ENCODE data around the gene ESPL1. TPM values are rescaled to one million over a fixed set of nuclear protein-coding genes. Genes with fewer than 3 reads are reported as not detected.

Gene ESPL1
- total and polyA plus RNA-seq, 7 donors, result under 0.01 to 7.6 (median 1.9) TPM

GRCh38 chr12:53226815-53227214 is 41.3 kb upstream of the ESPL1 start:
- Histone ChIP-seq H3K4me1 (peaks cover 0 to 69% (median 59%) of the 10 kb centered on the region in 4 donors), H3K27me3 (no peaks in the 10 kb centered on the region), H3K4me3 (no peak overlapping the region), H3K36me3 (peaks cover 0 to 8% (median 3%) of the 10 kb centered on the region in 4 donors), H3K27ac (no peak overlapping the region), H3K9me3 (no peaks in the 10 kb centered on the region)
- intact Hi-C loops (cut with DNase I), result no loop called here
- DNase-seq, result no peak
- 91% methylated on average over 4 of the region's 4 CpGs for WGBS, 2 donors
- TF ChIP-seq POLR2A (IDR thresholded peaks at IDR 0.05) (no peak), POLR2AphosphoS5 (IDR thresholded peaks at IDR 0.05) (no peak), EP300 (IDR thresholded peaks at IDR 0.05) (no peak)
- TF ChIP-seq, protein P1, sequence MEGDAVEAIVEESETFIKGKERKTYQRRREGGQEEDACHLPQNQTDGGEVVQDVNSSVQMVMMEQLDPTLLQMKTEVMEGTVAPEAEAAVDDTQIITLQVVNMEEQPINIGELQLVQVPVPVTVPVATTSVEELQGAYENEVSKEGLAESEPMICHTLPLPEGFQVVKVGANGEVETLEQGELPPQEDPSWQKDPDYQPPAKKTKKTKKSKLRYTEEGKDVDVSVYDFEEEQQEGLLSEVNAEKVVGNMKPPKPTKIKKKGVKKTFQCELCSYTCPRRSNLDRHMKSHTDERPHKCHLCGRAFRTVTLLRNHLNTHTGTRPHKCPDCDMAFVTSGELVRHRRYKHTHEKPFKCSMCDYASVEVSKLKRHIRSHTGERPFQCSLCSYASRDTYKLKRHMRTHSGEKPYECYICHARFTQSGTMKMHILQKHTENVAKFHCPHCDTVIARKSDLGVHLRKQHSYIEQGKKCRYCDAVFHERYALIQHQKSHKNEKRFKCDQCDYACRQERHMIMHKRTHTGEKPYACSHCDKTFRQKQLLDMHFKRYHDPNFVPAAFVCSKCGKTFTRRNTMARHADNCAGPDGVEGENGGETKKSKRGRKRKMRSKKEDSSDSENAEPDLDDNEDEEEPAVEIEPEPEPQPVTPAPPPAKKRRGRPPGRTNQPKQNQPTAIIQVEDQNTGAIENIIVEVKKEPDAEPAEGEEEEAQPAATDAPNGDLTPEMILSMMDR (IDR thresholded peaks at IDR 0.05), result no peak

- Histone ChIP-seq H3K4me1 (peaks cover 0 to 65% (median 55%) of the 10 kb centered on the region in 4 donors), H3K9me3 (no peaks in the 10 kb centered on the region), H3K36me3 (peaks cover 0 to 8% (median 3%) of the 10 kb centered on the region in 4 donors), H3K27me3 (no peaks in the 10 kb centered on the region), H3K27ac (peak overlapping the region in 1 of 4 donors; percentile 2), H3K4me3 (no peak overlapping the region)
- no peak for DNase-seq
- intact Hi-C loops (cut with DNase I), result no loop called here
- 96 to 98% methylated on average over 11 of the region's 11 CpGs for WGBS, 2 donors
- no peak for TF ChIP-seq POLR2A (IDR thresholded peaks at IDR 0.05)
Observed at GRCh38 chr12:53227341-53227740, 40.8 kb upstream of the ESPL1 start.

GRCh38 chr12:53227836-53228235 is 40.3 kb upstream of the ESPL1 start:
- Histone ChIP-seq H3K4me3 (no peak overlapping the region), H3K4me1 (peaks cover 0 to 65% (median 55%) of the 10 kb centered on the region in 4 donors), H3K9me3 (no peaks in the 10 kb centered on the region), H3K27me3 (no peaks in the 10 kb centered on the region), H3K36me3 (peaks cover 0 to 8% (median 3%) of the 10 kb centered on the region in 4 donors), H3K27ac (peak overlapping the region in 1 of 4 donors; percentile 2)
- WGBS, 2 donors, result 89 to 100% methylated on average over 1 of the region's 1 CpG
- TF ChIP-seq EP300 (IDR thresholded peaks at IDR 0.05) (no peak), POLR2A (IDR thresholded peaks at IDR 0.05) (no peak), POLR2AphosphoS5 (IDR thresholded peaks at IDR 0.05) (no peak)
- TF ChIP-seq, protein P1 (IDR thresholded peaks at IDR 0.05), result no peak
- intact Hi-C loops (cut with DNase I), result no loop called here
- DNase-seq, result no peak

DNA sequence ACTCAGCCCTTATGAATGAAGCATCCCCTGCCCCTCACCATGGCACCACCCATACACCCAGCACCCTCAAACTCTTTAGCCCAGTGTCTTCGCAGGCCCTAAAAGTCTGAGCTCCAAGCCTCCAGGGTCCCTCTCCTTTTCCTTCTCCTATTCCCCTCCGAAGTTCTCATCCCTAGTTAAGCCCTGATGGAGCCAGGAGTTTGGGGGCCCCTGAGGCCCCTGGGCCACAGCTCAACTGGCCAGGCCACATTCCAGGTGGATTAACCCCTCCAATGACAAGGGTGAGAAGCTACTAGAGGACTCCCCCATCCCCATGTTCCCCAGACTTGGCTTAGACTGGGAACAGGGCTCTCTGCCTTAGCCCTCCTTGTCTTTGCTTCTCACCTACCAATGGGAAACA is 38.6 kb upstream of the ESPL1 start:
- H3K27me3 ChIP-seq, result no peaks in the 10 kb centered on the region
- H3K27ac ChIP-seq, result peak overlapping the region in 3 of 4 donors; percentile 14 to 92 (median 81)
- H3K9me3 ChIP-seq, result no peaks in the 10 kb centered on the region
- peaks cover 0 to 8% (median 3%) of the 10 kb centered on the region in 4 donors for H3K36me3 ChIP-seq
- DNase-seq, result no peak
- H3K4me3 ChIP-seq, result no peak overlapping the region
- intact Hi-C loops (cut with DNase I), result no loop called here
- H3K4me1 ChIP-seq, result peaks cover 0 to 63% (median 55%) of the 10 kb centered on the region in 4 donors
- WGBS, 2 donors, result 92 to 95% methylated on average over 2 of the region's 2 CpGs
- TF ChIP-seq POLR2A (IDR thresholded peaks at IDR 0.05), result no peak
- TF ChIP-seq EP300 (IDR thresholded peaks at IDR 0.05), result no peak
- TF ChIP-seq, protein P1 (IDR thresholded peaks at IDR 0.05), result no peak
- TF ChIP-seq POLR2AphosphoS5 (IDR thresholded peaks at IDR 0.05), result no peak

DNA sequence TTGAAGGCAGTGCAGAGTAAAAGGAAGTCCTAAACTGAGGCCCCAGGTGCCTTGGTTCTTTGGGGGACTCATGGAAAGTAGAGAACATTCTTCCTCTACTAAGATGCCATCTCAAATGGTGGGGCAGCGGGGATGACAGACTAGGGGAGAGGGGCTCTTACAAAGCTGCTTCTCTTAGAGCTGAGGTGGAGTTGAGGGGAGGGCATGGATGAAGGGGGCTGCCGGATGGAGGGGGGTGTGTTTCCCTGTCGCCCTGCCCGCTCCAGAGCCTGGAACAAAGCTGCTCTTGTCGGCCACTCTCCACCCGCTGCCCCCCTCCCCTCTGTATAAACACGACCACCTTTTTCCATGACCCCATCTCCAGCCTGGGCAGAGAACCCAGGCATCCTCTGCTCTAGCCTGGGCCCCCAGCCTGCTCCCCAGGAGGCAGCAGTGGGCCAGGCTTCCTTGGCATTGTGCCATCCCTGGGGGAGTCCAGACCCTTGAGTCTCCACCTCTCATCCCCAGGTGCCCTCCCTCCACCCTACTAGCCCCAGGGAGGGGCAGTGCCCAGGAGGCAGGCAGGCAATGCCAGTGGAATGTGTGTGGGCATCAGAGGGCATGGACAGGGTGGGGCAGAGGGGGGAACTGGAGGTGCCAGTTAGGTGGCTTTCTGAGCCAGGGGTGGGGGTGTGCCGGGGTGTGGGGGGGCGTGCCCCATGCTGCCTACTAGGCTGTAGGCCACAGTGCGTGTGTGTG is 37.8 kb upstream of the ESPL1 start:
- intact Hi-C loops (cut with DNase I), result no loop called here

More for the DNA sequence above, 37.8 kb upstream of the ESPL1 start:
- 48 to 68% methylated on average over 10 of the region's 10 CpGs for WGBS, 2 donors
- DNase-seq, result no peak
- Histone ChIP-seq H3K9me3 (no peaks in the 10 kb centered on the region), H3K27ac (peak overlapping the region; percentile 81 to 92 (median 90)), H3K4me1 (peaks cover 0 to 56% (median 47%) of the 10 kb centered on the region in 4 donors), H3K27me3 (no peaks in the 10 kb centered on the region), H3K4me3 (peak overlapping the region in 1 of 4 donors; percentile 61), H3K36me3 (peaks cover 0 to 8% (median 3%) of the 10 kb centered on the region in 4 donors)
- no peak for TF ChIP-seq POLR2A (IDR thresholded peaks at IDR 0.05)
- no peak for TF ChIP-seq EP300 (IDR thresholded peaks at IDR 0.05)
- TF ChIP-seq POLR2AphosphoS5 (IDR thresholded peaks at IDR 0.05), result no peak
- TF ChIP-seq, protein P1 (IDR thresholded peaks at IDR 0.05), result no peak

All from sigmoid colon (tissue), 7 donors.